Fibroblast of skin of scalp (primary cell): ENCODE measurements around the gene TMOD4.

Experiments used
- DNase-seq: peaks from one replicate; pipeline ENCODE4 v3.0.0-alpha.2; 2013

The TMOD4 gene

GRCh38 chr1:151175041-151175741 lies 590 bp downstream of the TMOD4 start:
- DNase-seq, result no peak

GRCh38 chr1:151171190-151171589 lies 4.6 kb downstream of the TMOD4 start:
- DNase-seq, result no peak

- DNase-seq, result no peak
Observed at GRCh38 chr1:151167116-151167515, 8.7 kb downstream of the TMOD4 start.

GRCh38 chr1:151166505-151166956 lies 9.2 kb downstream of the TMOD4 start:
- DNase-seq, result peak; percentile 57

GRCh38 chr1:151165738-151166504 lies 9.9 kb downstream of the TMOD4 start, which contains the start of the genes LYSMD1 and SCNM1:
Gene LYSMD1 (minus strand): TSS chr1:151165902. CDS start chr1:151165258, 644 bp downstream.
Gene SCNM1 (plus strand): TSS chr1:151166144. CDS start chr1:151166153, 9 bp downstream.
- peak; percentile 100 for DNase-seq

DNA sequence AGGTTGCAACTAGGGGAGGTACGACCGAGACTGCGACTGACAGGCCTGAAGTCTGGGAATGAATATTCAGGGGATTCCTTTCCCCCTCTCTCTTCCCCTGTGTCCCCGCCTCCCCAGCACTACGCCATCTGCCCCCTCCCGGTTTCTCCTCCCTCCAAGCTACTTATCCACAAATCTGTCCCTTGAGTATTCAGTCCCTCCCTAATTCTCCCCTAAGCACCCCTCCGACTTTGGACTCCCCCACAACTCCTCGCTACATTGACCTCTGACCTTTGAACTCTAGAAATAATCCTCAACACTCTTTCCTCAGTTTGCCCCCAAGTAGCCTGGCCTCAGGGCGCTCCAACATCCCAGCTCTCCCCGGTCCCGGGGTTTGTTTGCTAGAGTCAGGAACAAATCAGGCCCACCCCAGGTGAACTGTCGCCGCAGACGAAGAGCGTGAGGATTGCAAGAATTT lies 10.5 kb downstream of the TMOD4 start:
- peak; percentile 67 for DNase-seq

DNA sequence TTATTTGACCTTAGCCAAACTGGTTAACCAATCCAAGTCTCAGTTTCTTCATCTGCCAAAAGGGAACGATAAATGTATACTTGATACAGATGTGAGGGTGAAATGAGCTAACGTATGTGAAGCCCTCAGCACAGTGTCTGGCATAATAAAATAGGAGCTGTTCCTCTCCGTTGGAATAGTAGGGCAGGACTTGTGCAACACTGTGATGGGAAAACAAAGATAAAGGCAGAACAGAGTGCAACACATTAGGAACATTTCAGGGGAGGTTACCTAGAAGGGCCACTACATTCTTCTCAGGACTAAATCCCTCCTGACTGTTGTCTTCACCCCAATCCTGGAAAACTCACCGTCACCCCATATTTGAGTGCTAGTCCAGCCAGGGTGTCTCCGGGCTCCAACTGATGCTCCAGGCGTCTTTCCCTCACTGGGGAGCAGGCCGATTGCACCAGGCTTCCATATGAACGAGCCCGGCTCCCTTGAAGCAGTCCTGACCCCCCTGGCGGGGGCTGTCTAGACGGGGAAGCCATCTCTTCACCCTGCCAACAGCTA lies 11.0 kb downstream of the TMOD4 start:
- no peak for DNase-seq

DNA sequence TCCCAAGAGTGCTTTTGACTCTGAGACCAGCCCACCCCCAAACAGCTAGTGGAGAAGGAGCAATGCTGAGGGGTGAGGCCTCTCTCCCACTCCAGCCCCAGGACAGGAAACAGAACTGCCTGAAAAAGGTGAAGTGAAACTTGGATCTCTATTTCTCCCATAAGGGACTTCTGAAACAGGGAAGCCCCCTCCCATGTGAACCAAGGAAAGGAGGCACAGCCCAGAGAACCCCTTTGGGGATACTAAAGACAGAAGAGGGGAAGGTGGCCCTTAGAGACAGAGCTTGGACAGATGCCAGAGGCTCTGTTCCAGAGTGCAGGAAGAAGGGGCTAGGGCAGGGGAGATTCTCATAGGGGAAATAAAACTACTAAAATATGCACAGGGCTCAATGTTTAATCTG lies 16.4 kb downstream of the TMOD4 start:
- DNase-seq, result no peak

- DNase-seq, result no peak
Observed at GRCh38 chr1:151158751-151159251, 17.0 kb downstream of the TMOD4 start.

DNA sequence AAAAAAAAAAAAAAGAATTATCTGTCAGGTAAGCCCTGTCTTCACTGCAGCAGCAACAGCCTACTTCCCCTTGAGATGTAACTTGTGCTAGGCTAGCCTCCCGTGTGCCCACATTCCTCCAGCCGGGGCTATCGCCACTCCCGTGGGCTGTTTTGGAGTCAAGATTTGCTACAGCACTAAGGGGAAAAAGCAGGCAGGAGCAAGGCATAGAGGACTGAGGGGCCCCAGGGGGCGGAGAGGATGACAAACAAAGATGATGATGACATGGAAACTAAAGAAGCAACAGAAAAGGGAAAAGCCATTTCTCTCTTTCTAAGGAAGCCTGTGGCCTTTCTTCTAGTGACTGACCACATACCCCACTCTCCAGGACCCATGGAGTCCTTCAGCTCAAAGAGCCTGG lies 17.5 kb downstream of the TMOD4 start:
- DNase-seq, result no peak

DNA sequence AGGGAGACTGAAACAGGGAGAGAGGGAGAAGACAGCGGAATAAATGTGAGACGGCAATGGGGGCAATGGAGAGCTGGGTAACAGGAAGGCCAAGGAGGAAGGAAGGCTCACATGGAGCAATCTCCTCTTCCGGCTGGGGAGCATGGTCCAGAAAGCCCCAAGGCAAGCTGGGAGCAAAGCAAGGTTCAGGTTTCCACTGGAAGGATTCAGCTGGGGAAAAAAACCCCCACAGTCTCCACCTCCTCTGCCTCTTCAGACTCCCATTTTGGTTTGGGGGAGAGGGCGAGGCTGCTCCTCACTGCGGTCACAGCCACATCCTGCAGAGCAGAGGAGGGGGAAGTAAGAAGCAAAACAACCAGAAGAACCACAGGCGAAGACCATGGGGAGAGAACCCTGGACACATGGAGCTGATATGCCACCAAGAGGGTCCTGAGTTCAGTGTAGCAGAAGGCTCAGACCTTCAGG lies 18.7 kb downstream of the TMOD4 start:
- DNase-seq, result no peak

DNA sequence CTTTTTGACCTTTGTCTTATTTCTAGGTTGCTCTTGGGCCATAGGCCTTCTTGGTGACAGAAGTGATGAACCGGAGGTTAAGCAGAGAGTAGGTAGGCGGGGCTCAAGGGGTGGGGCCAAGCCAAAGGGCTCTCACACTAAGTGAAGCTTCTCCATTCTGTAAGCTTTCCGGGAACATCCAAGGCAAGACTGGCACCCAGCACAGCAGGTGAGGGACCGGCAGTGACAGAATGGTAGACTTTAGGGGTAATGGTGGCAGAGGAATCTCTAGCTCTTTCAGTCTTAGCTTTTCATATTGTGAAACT lies 19.3 kb downstream of the TMOD4 start, which contains the start of gene TNFAIP8L2:
Gene TNFAIP8L2, plus strand, starts transcription at position 135 of the 305 bp plus-strand sequence. CDS start 2,049 bp downstream, outside the sequence.
- no peak for DNase-seq

DNA sequence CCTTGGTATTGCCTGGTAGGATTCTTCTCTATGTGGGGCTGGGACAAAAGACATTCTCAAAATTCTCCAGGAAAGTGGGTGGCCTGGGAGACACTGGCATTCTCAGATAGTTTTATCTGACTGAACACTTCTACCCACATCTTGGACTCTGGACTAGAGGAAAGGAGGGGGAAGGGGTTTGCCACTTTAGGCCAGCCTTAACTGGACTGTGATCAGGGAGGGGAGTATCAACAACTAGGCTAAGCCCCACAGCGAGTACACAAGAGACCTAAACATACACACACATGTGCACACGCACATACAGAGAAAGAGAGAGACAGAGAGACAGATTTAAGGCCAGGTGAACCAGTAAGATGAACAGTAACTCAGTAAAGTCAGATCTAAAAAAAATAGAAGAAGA lies 28.1 kb downstream of the TMOD4 start:
- DNase-seq, result no peak

GRCh38 chr1:151147132-151147503 lies 28.7 kb downstream of the TMOD4 start:
- DNase-seq, result no peak

DNA sequence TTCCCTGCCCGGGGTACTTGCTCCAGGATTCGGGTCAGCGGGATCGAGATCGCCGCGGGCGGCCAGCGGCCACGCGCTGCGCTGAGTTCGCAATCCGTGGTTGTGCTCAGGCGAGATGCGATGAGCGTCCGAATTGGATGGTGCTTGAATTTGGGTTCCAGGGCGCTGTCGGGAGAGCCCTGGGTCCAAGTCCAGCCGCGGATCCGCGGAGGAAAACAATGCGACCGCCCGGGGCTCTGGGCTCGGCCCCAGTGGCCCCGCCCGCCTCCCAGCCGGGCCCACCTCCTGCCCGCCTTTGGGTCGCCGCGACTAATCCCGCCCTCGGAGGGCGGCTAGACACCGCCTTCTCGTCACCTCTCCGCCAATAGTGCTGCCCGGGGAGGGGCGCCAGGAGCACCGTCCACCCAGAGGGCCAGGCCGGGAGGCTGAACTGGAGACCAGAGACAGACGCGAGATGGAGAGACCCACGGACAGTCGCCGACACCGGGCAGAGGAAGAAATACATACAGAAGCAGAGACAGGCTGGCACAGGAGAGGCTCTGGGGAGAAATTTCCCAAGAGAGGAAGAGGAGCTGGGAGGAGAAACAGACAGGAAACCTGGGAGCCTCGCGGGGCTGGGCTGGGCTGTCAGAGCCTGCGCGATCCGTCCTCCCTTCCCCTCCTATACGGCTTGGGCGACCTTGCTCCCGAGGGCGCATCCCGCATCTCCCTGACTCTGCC lies 29.2 kb downstream of the TMOD4 start, which contains the start of gene SEMA6C:
Gene SEMA6C, minus strand, starts transcription at position 220 of the 720 bp plus-strand sequence. CDS start 4,010 bp downstream, outside the sequence.
- peak; percentile 91 for DNase-seq

DNA sequence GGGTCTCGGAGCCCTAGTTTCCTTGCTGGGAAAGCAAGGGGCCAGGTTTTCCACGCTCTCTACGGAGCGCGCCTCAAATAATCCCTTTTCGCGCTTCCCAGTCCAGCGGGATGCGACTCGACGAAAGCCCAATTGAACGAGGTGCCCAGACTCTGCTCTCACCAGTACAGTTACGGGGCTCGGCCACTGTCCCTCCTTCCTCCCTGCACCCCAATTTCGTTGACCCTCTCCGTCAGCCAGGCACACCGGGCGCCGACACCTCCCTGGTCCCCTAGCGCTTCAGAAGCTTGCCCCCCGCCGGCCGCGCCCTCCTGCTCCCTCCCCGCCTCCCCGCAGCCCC lies 29.7 kb downstream of the TMOD4 start:
- no peak for DNase-seq

GRCh38 chr1:151145304-151146071 lies 30.3 kb downstream of the TMOD4 start:
- peak; percentile 18 for DNase-seq

- DNase-seq, result peak; percentile 16
Observed at GRCh38 chr1:151144474-151145303, 31.1 kb downstream of the TMOD4 start.

DNA sequence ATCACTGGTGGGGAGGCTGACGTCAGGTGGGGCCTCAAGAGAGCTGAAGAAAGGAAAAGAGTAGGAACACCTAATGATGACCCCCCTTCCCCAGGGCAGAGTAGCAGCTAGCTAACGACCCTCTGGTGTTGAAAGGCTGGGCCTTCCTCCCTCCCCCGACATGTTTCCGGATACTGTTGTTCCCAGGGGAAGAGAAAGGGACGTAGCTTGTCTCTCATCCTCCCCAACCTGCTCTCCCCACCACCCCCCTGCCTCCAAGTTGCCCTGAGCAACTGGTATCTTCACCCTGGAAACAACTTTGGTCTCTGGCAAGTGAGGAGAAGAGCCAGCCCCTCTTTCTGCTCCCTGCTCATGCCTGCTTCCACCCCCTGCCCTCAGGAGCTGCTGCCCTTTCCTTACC lies 31.8 kb downstream of the TMOD4 start:
- no peak for DNase-seq

GRCh38 chr1:151143057-151143435 lies 32.7 kb downstream of the TMOD4 start:
- no peak for DNase-seq
